Natural killer cell (primary cell): ENCODE results near the gene RNF151. TPM values are rescaled to one million over a fixed set of nuclear protein-coding genes. Genes with fewer than 3 reads are reported as not detected.

Source experiments
- ATAC-seq, 3 donors: fragments of 150-1000 bp in 2 of 3; fragments of 200-7000 bp in 1 of 3; cut with Tn5 transposase; 1 replicate in 1 of 3; 2 replicates in 2 of 3; pipeline ENCODE4 v1.10.0; 2021; ENCODE audit warnings: mild to moderate bottlenecking in 2 of 3, moderate library complexity in 2 of 3
- DNase-seq, 2 donors: peaks; one replicate each; pipeline versions ENCODE4 v3.0.0 to v3.0.0-alpha.2; 2013 to 2021; ENCODE audit warnings: mixed read lengths in 1 of 2
- H3K27ac ChIP-seq: one replicate; pipeline ENCODE4 v1.5.1; 2013; ENCODE audit warnings: mild to moderate bottlenecking, low read length
- H3K27me3 ChIP-seq: one replicate; pipeline ENCODE4 v1.6.1; 2013; ENCODE audit warnings: low read length; ENCODE audit not compliant: control insufficient read depth, insufficient read depth
- H3K36me3 ChIP-seq: one replicate; pipeline ENCODE4 v1.6.1; 2013; ENCODE audit warnings: low read length; ENCODE audit not compliant: control insufficient read depth, insufficient read depth
- H3K4me1 ChIP-seq: one replicate; pipeline ENCODE4 v1.6.1; 2013; ENCODE audit warnings: low read length; ENCODE audit not compliant: control insufficient read depth, insufficient read depth
- H3K4me3 ChIP-seq: one replicate; pipeline ENCODE4 v1.5.1; 2013; ENCODE audit warnings: low read length
- H3K9me3 ChIP-seq: one replicate; pipeline ENCODE4 v1.6.1; 2013; ENCODE audit warnings: low read length; ENCODE audit not compliant: control insufficient read depth, insufficient read depth
- H3K27ac Mint-ChIP-seq, 2 donors: one replicate each; pipeline ENCODE4 v1.8.0; 2022; ENCODE audit warnings: mild to moderate bottlenecking in 2 of 2, mixed read lengths in 2 of 2, moderate library complexity in 1 of 2
- H3K27me3 Mint-ChIP-seq, 2 donors: one replicate each; pipeline ENCODE4 v1.8.0; 2022; ENCODE audit warnings: low read depth in 2 of 2, mixed read lengths in 2 of 2
- H3K36me3 Mint-ChIP-seq: one replicate; pipeline ENCODE4 v1.8.0; 2022; ENCODE audit warnings: mixed read lengths
- H3K4me1 Mint-ChIP-seq, 2 donors: one replicate each; pipeline ENCODE4 v1.8.0; 2022; ENCODE audit warnings: mixed read lengths in 2 of 2
- H3K4me3 Mint-ChIP-seq: one replicate; pipeline ENCODE4 v1.8.0; 2022; ENCODE audit warnings: mild to moderate bottlenecking, moderate library complexity, mixed read lengths
- H3K9me3 Mint-ChIP-seq, 2 donors: one replicate each; pipeline ENCODE4 v1.8.0; 2022; ENCODE audit warnings: mixed read lengths in 2 of 2
- WGBS: methylation state at CpG from one replicate; pipeline ENCODE4 v1.1.7; 2013; ENCODE audit warnings: missing lambda C conversion rate; ENCODE audit not compliant: insufficient coverage; 5-methylcytosine and 5-hydroxymethylcytosine counted together
- intact Hi-C: fragments of 100-400 bp; cut with micrococcal nuclease; formaldehyde crosslinking; loops from one replicate; pipeline ENCODE4 v1.14.2; 2022
- total RNA-seq, 4 donors: library from RNA; stranded (reverse); fragments of 120-200 nt in 1 of 4; gene quantifications; one replicate each; pipeline versions ENCODE4 v1.2.3 to v1.2.4, GENCODE V29; 2013 to 2022
- TF ChIP-seq, protein P1 (sequence below): fragments of 200-600 bp; IDR thresholded peaks from one replicate; pipeline ENCODE4 v1.8.0; 2022; ENCODE audit warnings: antibody characterized with exemption

The RNF151 gene
- total RNA-seq, 3 donors from 2014 or later (not counting 1 experiment from before 2014, with no cell fraction given): not detected

DNA sequence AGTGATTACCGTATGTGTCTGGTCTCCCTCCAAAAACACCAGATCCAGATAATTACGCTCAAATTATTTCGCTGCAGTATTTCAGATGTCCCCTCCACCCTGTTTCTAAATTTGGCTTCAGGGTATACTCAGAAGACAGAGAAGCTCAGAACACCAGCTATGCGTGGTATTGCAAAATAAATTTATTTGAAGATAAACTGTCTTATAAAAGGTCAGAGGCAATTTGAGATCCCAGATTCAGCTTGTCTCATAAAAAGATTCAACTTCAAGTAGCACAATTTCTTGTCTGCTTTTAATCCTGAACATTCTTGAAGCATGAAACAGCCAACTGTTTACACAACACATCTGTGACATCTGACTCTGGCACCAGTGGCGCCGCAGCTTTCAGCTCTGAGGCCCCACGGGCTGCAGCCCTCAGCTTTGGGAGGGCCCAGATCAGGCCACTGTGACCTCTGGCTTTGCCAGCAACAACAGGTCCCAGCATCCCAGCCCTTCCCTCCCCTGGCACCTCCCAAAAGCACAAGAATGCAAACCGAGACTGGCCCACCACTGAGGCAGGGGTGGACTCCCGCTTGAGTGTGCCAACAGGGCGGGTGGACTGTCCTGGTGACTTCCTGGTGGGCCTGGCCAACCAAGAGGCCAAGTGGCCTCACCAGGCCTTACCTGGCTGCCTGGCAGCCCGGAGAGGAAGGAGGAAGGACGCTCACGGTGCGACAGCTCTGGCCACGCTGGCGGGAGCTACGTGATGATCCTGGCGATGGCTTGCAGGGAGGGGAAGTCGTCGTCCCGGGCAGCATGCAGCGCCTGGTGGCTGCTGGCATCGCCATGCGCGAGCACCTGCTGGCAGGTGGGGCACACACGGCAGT lies 31.1 kb downstream of the RNF151 start:
- no peak overlapping the region for H3K4me3 ChIP-seq
- Mint-ChIP-seq H3K4me3 (no peak overlapping the region), H3K4me1 (peaks cover 0 to 9% of the 10 kb centered on the region in 2 donors), H3K27ac (no peak overlapping the region), H3K27me3 (no peaks in the 10 kb centered on the region), H3K36me3 (no peaks in the 10 kb centered on the region), H3K9me3 (no peaks in the 10 kb centered on the region)
- DNase-seq: no peak
- intact Hi-C loops: no loop called here
- ATAC-seq: no peak
- H3K36me3 ChIP-seq: peaks cover 40% of the 10 kb centered on the region
- 93% methylated on average over 26 of the region's 26 CpGs for WGBS
- peaks cover 11% of the 10 kb centered on the region for H3K4me1 ChIP-seq
- H3K27ac ChIP-seq: no peak overlapping the region
- no peaks in the 10 kb centered on the region for H3K27me3 ChIP-seq
- TF ChIP-seq, protein P1, sequence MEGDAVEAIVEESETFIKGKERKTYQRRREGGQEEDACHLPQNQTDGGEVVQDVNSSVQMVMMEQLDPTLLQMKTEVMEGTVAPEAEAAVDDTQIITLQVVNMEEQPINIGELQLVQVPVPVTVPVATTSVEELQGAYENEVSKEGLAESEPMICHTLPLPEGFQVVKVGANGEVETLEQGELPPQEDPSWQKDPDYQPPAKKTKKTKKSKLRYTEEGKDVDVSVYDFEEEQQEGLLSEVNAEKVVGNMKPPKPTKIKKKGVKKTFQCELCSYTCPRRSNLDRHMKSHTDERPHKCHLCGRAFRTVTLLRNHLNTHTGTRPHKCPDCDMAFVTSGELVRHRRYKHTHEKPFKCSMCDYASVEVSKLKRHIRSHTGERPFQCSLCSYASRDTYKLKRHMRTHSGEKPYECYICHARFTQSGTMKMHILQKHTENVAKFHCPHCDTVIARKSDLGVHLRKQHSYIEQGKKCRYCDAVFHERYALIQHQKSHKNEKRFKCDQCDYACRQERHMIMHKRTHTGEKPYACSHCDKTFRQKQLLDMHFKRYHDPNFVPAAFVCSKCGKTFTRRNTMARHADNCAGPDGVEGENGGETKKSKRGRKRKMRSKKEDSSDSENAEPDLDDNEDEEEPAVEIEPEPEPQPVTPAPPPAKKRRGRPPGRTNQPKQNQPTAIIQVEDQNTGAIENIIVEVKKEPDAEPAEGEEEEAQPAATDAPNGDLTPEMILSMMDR: no peak
- no peaks in the 10 kb centered on the region for H3K9me3 ChIP-seq

- Mint-ChIP-seq H3K27ac (no peak overlapping the region), H3K27me3 (no peaks in the 10 kb centered on the region), H3K9me3 (no peaks in the 10 kb centered on the region), H3K4me1 (peaks cover 0 to 9% of the 10 kb centered on the region in 2 donors), H3K4me3 (no peak overlapping the region), H3K36me3 (no peaks in the 10 kb centered on the region)
- TF ChIP-seq, protein P1: no peak
- intact Hi-C loops: no loop called here
- no peak overlapping the region for H3K4me3 ChIP-seq
- no peaks in the 10 kb centered on the region for H3K9me3 ChIP-seq
- H3K36me3 ChIP-seq: peaks cover 47% of the 10 kb centered on the region
- ATAC-seq (no peak), DNase-seq (no peak)
- peaks cover 7% of the 10 kb centered on the region for H3K4me1 ChIP-seq
- no peaks in the 10 kb centered on the region for H3K27me3 ChIP-seq
- WGBS: 97% methylated on average over 27 of the region's 27 CpGs
- H3K27ac ChIP-seq: no peak overlapping the region
Measured at GRCh38 chr16:1998360-1998835, 31.7 kb downstream of the RNF151 start.

DNA sequence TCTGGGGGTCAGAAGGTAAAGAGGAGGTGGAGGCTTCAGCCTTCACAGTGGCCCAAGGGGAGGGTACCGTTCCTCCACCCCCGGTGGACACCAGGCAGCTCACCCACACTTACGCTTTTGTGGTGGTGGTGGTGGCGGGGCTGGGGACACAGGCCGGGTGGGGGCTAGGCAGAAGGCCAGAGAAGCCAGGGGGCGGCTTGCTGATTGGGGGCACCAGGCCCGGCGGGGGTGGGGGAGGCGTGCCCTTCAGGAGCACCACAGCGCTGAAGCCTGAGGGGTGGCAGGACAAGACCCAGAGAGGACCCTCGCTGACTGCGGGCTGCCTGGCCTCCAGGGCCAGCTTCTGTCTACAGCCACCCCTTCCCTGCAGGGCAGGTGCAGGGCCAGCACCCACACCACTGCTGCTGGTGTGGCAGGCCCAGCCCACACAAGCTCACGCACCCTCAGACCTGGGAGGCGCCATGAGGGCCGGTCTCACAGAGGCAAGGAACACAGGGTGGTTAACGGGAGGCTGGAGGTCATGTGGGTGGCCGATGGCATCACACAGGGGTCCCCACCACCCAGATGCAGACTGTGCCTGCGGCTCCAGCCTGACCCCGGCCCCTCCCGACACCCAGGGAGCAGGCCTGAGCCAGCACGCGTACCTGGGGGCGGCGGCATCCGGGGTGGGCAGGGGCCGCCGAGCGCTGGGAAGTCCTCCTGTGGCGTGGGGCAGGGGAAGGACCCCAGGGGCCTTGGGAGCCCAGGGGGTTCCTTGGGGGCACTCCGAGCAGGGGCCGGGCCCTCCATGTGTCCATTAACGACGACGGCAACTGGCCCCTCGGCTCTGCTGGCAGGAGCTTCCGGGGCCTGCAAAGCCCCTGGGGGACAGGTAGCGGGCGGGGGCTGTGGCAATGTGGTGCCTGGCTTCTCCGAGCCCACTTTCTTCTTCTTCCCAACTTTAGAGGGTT lies 32.5 kb downstream of the RNF151 start:
- H3K9me3 ChIP-seq: no peaks in the 10 kb centered on the region
- H3K27me3 Mint-ChIP-seq: no peaks in the 10 kb centered on the region
- H3K27ac Mint-ChIP-seq: no peak overlapping the region
- H3K4me3 Mint-ChIP-seq: no peak overlapping the region
- ATAC-seq (no peak), DNase-seq (no peak)
- H3K36me3 Mint-ChIP-seq: no peaks in the 10 kb centered on the region
- no peaks in the 10 kb centered on the region for H3K27me3 ChIP-seq
- H3K4me1 ChIP-seq: peaks cover 14% of the 10 kb centered on the region
- H3K4me1 Mint-ChIP-seq: peaks cover 0 to 12% of the 10 kb centered on the region in 2 donors
- H3K36me3 ChIP-seq: peaks cover 49% of the 10 kb centered on the region
- H3K4me3 ChIP-seq: no peak overlapping the region
- 96% methylated on average over 39 of the region's 39 CpGs for WGBS
- H3K9me3 Mint-ChIP-seq: no peaks in the 10 kb centered on the region
- intact Hi-C loops: no loop called here
- TF ChIP-seq, protein P1: no peak
- H3K27ac ChIP-seq: no peak overlapping the region
